Inflammatory macrophage treated with lipopolysaccharide for 4 hours (primary cell): ENCODE data around the gene ZNF423.

Experiments
- DNase-seq: peaks from one replicate; pipeline ENCODE4 v3.0.0-alpha.2; 2020

ZNF423 gene

DNA sequence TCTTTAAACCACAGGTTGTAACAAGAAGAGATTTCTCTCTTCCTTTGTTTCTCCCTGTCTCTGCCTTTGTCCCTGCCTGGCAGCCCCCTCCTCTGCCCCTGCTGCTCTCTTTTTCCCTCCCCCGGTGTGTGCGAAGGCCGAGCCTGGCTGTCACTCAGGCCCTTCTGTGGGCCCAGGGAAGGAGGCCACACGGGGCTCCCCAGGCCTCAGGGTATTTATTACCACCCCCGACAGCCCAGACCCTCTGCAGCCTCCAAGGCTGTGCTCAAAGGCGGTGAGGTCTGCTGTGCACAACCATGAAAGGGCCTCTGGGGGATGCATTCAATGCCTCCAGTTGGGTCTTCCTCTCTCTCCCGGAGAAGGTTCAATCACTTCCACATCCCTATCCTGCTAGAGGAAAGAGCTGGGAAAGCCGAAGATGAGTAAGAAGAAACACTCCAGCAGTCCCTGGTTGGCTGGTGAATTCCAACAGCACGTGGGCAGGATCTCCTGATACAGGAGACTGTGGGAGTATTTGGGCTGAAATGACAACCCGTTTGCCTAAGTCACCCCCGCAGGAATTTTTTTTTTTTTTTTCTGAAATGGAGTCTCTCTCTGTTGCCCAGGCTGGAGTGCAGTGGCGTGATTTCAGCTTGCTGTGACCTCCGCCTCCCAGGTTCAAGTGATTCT lies 34.2 kb downstream of the ZNF423 start:
- DNase-seq: no peak

DNA sequence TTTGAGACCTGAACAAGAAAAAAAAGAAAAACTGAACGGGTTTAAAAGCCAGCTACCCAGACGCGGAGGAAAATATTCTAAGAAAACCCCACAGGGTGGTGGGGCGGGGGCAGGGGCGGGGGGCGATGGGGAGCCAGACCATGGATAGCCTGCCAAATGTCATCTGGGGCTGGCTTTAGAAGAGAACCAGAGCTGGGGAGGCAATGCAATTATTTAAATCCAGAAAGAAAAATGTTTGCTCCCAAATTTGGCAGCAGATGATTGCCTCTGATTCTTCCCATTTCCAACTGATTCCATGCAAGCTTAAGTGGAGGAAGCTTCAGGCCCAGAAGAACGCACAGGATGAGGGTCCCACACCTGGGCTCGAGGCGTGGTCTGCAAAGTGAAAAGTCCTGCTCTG lies 34.8 kb downstream of the ZNF423 start:
- DNase-seq: no peak

DNA sequence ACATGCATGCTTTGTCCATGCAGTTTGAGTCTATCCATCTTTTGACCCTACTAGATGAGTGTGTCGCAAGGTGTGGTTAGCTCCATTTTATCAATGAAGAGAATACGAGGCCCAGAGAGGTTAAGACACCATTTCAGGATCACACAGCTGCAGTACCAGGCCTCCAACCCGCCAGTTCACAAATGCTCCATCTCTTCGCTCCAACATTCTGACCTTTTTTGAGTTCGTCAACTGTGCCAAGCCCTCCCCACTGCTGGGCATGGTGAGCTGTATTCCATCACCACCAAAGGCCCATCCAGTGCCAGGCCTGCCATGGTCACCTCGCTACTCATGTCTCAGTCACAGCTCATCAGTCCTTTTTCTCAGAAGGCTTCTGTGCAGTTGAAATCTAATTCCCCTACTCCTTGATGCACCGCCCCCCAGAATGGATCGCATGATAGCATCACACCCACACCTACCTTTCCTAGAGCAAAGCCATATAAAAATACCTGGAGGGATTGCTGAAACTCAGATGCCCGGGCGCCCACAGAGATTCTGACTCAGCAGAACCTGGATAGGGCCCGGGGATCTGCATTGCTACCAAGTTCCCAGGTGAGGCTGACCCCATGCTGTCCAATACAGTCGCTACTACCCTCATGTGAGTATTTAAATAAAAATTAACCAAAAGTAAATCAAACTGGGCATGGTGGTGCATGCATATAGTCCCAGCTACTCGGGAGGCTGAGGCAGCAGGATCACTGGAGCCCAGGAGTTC lies 38.0 kb downstream of the ZNF423 start:
- no peak for DNase-seq

DNA sequence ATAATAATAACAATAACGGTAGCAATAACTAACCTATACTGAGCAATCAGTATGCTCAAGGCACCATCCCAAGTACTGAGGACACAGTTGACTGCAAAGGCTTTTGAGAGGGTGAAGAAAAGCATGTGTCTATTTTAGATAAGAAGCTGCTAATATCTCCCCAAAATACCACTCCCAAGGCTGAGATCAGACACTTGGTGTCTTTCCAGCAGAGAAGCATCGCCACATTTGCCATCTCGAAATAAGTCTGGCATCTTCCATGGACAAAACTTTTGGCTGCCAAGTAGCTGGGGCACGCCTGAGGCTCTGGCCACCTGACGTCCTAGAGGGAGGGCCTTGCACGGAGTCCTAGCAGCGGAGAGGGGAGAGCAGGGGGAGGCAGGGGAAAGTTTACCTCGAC lies 39.0 kb downstream of the ZNF423 start:
- DNase-seq: no peak

DNA sequence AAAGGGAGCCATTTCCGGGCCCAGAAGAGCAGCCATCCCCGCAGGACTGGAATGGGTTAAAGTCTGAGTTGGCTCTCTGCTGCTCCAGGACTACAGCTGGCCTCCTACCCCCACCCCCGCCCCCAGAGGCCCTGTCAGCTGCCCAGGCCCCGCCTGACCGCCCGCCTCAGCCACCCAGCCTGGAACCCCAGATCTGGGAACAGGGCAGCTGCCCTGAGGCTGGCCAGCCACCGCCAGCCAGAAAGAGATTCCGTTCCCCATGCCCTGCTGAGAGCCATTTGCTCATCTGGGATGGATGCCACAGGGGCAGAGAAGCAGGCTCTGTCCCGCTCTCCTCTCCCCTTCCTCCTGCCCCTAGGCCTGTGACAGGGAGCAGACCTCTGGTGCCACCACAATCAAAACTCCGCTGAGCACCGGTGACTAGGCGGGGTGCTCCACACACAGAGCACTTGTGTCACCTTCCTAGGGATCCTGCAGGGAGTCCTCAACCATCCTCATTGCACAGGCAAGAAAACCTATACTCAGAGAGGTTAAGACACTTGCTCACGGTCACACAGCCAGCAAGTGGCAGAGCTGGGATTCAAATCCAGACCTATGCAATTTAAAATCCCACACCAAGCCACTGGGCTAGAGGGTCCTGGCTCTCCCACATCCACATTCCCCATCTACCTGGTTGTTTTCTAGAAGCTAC lies 44.1 kb downstream of the ZNF423 start:
- no peak for DNase-seq

DNA sequence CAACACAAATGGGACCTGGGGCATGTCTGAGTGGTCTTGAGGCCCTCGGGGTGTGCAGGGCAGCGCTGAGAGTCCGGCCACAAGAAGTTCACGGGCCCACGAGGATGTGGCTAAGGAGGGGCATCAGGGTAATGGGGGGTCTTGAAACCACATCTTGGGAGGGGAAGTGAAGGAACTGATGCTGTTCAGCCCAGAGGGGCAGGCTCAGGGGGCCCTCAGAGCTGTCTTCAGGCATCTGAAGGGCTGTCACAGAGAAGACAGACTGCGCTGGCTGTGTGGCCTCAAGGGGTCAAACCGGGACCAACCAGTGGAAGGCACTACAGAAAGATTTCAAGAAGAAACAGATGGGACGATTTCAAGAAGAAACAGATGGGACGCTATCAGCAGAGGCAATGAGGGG lies 45.1 kb downstream of the ZNF423 start:
- no peak for DNase-seq

DNA sequence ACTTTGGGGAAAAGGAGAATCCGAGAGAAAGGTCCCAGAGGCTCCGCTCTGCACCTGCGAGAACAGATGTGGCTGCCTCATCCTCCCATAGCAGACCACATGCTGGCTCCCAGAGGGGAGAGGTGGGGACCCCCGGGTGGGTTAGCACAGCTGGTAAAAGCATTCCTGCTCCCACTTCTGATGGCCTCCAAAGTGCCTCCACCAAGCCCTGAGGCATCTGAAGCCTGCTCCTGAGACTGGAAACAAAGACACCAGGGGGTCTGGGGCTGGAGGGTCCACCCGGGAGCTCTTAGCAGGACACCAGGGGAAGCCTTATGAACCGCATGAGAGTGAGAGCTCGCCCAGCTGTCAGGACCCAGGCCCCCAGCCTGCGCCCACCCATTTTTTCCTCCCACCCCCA lies 46.4 kb downstream of the ZNF423 start:
- DNase-seq: no peak

DNA sequence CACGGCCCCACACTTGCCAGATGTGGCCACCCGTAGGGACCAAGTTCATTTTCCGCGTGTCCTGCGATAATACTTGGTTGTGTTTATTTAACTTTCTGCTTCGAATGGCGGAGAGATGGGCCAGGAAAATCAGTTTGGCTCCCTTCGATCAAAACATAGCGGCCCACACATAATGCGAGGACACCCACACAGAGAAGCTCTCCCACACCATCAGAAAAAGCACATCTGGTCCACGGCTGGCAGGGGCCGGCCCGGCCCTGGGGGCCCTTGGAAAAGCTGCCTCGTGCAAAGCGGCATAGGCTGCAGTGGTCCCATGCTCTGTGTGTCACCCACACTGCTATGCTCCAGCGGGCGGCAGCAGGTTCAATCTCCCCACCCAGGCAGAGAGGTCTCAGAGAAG lies 46.9 kb downstream of the ZNF423 start:
- DNase-seq: no peak

DNA sequence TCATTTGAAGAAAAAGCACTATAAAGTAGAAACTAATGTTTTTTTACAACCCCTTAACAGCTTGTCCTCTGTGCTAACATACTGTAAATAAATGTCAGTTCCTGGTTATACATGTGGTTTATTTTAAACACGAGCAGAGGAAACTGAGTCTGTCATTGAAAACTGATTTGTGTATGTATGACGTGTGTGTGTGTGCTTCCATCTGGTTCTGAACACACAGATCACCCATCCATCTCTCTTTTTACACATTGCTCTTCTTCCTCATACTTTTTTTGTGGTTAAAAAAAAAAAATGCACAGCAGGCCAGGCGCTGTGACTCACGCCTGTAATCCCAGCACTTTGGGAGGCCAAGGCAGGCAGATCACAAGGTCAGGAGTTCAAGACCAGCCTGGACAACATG lies 49.5 kb downstream of the ZNF423 start:
- DNase-seq: no peak

DNA sequence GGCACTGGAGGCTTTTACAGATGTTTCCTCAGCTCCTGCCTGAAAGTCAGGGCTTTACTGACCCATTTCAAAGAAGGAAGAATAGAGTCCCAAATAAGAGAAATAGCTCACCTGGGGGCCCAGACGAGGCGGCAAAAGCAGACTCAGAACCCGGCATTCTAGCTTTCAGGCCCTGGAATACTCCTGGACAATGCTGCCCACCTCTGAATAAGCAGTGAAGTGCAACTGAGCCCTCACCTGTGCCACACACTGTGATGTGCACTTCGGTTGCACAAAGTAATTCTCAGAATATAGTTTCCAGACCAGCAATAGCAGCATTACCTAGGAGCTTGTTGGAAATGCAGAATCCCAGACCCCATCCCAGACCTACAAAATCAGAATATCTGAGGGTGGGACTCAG lies 54.6 kb downstream of the ZNF423 start:
- no peak for DNase-seq

DNA sequence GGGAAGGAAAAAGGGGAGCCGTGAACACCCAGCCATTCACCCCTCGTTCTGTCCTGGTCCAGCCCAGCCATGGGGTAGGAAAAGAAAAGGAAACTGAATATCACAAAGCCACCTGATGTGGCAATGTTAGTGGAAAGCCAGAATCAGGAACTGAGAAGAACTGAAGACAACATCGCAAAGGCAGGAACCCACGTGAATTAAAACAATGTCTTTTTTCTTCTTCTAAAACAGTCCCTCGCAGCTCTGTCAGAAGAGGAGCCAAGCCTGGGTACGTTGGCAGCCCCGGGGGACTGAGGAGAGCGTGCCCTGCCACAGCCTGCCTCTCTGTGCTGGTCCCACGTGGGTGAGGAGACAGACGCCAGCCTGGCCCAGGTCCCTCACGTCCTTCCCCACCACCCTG lies 55.0 kb downstream of the ZNF423 start:
- peak; percentile 20 for DNase-seq

DNA sequence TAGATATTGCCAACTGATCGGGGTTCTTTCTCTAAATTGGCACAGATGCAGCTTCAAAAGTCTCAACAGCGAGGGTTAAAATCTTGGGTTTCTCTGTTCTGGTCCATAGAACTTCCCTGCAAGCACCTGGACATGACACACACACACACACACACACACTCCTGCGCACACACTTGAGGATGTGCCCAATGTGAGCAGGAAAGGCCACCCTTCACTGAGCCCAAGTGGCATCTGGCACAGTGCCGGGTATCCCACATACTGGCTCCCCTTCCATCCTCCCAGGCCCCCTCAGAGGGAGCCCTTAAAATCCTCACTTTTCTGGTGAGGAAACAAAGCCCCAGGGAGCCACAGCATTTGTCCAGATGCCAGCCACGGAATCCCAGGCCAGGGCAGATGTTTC lies 55.5 kb downstream of the ZNF423 start:
- DNase-seq: no peak

DNA sequence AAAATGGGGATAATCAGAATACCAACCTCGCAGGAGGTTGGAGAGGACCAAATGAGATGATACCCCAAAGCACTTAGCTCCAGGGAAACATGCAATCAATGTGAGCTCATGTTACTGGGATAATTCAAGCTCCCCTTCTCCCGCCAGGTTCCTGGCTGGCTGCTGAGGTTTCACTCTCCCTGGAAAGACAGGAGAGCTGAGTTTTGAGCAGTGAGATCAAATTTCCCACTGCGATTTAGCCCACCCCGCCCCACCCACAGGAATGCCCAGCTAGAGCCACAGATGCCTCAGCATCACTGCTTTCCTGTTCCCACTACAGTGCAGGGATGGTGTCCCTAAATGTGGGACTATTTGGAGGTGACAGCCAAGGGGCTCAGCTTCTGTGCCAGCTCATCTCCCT lies 56.7 kb downstream of the ZNF423 start:
- no peak for DNase-seq

DNA sequence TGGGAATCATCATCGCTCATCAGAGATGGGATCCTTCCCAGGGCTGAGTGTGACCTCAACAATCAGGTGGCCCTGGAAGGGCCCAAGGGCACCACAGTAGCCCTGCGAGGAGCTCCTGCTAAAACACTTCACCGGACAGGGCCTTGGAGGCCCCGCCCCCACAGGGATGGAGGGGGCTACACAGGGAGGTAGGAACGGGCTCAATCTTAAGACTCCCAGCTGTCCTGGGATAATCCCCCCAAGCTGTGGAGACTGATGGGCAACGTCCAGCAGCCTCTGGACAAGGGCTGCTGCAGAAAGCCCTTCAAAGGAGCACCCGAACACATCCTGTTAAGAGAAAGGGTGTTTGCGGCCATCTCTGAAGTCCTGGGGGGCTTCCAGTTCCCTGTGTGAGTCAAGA lies 60.4 kb downstream of the ZNF423 start:
- no peak for DNase-seq

DNA sequence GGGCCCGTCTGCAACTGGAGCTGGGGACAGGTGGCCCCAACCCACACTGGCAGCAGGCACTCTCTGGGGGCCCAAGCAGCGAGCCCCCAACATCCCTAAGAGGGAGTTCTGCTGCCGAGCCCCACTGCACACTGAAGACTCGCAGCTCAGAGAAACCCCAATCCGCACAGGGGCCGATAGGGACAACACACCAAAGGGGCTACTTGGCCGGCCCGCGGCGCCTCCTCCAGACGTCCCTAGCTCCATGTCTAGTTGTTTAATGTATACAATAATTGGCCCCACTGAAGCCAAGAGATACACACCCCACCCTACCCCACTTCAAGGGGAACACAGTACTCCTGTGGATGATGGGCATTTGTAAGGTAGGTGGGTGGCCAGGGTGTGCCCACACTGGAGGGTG lies 62.7 kb downstream of the ZNF423 start:
- DNase-seq: no peak

DNA sequence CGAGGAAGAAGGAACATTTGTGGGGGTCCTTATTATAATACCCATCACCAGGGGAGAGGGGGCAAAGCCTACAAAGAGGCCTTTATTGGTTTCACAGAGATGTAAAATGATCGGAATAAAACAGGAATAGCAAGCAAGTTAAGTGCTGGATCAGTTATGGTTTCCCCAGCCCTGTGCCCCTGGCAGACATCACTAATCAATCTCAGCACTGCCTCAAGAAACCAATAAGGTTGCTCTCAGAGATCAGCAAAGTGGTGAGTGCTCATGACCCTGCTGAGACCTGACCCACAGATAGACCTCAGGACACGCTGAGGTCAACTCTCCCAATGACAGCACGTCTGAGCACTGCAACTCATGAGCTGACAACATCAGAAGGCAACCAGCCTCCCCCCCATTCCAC lies 66.3 kb downstream of the ZNF423 start:
- DNase-seq: no peak

DNA sequence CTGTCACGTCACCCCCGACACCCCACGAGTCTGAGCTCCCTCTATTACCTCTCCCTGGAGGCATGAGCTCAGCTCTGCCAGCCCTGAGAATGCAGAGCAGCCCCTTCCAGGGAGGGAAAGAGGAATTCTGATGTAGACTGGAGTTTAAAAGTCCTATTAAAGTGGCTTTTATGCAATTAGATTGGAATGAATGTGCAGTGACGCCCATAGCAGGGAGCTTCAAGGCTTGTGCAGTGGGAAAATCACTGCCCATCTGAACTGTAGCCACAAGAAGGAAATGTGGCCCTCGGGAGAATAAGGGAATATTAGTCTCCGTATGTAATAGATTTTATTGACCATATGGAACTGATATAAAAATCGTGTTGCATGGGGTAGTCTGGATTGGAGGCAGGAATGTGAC lies 66.9 kb downstream of the ZNF423 start:
- no peak for DNase-seq

DNA sequence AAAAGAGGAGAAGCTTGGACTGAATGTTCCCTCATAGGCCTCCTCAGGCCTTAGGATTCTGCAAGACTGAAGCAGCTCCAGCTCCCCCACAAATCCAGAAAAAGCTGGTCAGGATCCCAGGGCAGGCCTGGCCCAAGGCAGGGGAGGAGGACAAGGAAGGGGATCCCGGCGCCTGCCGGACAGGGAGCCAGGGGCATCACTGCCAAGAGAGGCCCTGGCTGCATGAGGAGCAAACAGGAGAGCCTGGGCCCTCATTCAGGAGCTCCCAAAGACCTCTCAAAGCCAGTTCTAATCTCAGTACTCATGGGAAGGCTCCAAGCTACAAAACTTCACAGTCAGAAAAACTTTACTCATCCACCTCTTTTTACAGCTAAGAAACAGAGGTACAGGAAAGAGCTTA lies 67.3 kb downstream of the ZNF423 start:
- DNase-seq: no peak

DNA sequence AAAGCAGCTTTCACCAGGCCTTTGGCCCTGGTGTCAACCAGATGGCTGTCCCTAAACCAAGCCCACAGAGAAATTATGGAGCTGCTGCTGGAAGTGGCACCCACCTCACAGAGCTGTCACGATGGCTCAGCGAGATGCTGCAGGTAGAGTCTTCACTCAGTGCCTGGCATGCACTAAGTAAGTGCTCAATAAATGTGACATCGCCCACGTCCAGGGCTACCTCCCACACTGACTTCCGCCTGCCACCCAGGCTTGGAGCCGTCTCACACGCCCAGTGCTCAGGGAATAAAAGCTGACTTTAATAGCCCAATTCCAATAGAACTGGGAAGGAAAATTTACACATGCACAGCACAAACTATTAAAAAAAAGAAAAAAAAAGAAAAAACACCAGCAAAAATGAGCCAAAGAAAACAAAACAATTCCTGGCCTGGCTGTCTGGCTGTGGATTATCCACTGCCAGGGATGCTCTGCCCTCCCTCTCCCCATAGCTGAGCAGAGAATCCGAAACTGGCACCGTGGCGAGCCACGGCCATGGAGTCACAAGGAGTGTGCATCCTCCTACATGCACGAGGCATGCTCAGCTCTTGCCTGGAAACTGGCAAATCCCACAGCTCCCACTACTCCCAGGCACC lies 68.9 kb downstream of the ZNF423 start:
- no peak for DNase-seq

DNA sequence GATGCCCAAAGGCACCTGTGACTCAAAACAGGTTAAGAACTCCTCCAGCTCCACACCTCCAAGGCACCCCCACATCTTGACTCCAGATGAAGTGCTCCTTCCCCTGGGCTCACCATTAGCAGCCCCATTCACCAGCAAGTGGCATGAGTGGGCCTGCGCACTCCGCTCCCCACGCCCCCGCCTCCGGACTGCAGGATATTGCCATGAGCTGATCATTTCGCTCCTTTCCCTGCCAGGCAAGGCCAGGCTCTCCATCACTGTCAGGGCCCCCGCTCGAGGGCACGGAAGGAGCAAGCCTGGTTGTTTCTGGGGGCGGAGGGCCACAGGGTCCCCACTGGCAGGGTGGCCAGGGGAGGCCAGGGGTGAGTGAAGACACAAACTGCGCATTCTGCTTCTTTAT lies 69.9 kb downstream of the ZNF423 start:
- no peak for DNase-seq

DNA sequence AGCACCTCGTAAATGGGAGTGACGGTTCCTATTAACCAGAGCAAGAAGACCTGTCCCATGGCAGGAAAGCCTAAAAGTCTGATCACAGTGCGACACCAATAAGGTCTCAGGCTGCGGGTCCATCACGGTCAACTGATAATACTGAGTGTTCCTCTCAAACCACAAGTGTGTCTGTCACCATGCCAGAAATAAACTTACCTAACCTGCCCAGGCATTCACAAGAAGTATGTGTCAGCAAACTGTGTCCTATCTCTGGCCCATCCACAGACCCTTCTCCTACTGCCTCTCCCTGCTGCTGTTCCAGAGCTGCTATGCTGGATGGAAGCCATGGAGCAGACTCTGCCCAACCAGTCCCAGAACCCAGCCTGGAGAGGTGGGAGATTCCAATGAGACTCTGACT lies 73.5 kb downstream of the ZNF423 start:
- DNase-seq: no peak

DNA sequence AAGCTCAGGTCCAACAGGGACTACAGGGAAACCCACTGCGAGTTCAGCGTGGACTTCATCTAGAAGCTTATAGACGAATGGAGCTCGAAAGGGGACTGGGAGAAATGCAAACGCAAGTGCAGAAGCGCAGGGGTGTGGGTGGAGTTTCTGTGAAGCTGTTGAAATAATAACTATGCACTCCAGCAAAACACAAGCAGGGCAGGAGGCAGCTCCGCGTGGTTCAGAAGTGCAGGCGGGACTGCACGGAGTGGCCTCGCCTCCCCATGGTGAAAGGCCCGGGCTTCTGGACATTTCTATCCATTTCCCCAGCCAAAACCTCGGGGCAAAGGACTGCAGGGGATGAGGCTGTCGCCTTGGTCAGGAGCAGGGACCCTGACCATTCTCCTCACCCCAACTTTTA lies 74.5 kb downstream of the ZNF423 start:
- DNase-seq: no peak

DNA sequence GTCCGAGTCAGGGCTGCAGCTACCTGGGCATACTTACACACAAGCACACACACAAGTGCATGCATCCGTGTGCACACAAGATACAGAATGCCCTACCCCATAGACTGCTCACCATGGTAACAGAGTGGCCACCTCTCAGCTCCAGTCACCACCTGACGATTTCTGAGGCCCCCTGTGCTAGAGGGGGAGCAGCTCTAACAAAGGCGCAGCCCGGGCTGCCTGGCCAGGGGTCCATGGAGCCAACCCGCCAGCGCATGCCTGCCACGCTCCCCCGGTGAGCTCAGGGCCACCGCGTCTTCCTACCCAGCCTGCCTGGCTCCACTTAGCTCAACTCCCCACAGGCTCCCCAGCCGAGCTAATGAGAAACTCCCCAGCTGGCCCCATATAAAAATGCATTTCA lies 75.5 kb downstream of the ZNF423 start:
- no peak for DNase-seq

DNA sequence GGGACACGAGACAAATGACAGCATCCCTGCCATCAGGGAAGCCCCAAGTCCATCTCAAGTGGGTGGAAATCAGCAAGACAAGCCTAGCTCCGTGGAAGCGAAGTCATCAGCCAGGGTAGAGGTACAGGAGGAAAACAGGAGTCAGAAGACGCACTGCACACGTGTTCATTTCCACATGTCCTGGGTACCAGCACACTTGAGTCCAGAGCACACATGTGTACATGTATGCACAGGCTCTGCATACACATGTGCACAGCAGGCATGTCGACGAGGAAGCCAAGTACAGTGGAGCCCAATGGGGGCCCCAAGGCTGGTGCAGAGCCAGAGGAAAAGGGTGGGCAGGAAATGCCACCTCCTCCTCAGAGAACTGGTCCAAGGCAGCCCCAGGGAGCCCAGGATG lies 75.9 kb downstream of the ZNF423 start:
- DNase-seq: no peak
